Cortex of kidney (tissue), 1 donor: ENCODE measurements around the gene PCBP2.
A peak's percentile ranks its signal among the peaks of the same experiment; 100 is the strongest.
"Not testable (repeated sequence)": the region's sequence is repeated elsewhere in the genome, so short reads cannot be mapped to it uniquely, and the experiment has no call there.

Experiments used
- DNase-seq: peaks from one replicate; lab custom pipeline; 2025; lab: John Stamatoyannopoulos, UW

The PCBP2 gene

DNA sequence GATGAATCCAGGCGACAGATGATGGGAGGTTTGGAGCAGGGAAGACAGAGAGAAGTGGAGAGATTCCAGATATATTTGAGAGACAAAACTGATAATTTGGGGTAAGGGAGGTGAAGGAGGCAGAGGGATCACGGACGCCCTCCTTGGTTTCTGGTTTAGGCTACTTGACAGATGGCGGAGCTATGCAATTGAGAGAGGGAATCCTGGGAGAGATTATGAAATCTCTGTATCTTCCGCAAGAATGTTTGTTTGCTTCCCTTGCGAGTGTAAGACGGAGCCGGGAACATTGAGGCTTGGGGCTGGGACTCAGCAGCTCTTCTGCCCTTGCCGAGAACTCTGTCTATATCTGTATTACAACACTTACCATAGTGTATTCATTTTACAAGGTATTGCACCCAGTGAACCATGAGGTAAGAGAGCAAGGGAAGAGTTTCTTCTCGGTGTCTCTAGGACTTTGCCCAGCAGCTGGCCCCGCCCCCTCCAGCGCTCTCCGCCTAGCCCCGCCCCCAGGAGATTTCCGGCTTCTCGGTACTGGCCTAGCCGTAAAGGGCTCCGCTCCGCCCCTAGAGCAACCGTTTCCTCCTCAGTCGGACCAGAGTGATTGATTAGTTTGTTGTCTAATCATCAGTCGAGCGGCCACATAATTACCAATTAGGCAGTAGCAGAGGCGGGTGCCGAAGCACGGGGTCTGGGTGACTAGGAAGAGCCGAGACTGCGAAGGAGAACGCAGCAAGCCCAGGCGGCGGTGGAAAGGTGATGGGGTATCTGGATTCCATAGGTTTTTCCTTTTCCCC is 10.7 kb upstream of the PCBP2 start, which contains the start of gene PRR13:
PRR13 (plus strand) TSS at position 695 of the 794 bp plus-strand sequence. CDS start 981 bp downstream, outside the sequence.
- DNase-seq, result peak; percentile 60

DNA sequence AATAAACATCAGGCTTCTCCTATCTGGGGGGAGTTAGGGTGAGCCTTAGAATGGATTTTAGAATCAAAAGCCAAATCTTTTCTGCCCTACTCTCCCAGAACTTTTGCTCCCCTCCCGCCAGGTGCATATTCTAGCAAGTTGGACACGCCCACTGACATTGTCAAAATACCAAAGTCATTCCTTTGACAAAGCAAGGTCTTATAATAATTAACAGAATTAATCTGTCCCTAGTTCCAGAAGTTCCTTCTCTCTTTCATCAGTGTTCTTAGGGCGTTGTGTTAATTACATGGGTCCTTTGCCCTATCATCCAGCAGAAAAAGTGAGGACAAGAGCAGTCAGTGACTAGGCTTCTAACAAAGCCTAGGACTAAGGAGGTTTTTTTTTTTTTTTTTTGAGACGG is 7.9 kb upstream of the PCBP2 start:
- no peak for DNase-seq

DNA sequence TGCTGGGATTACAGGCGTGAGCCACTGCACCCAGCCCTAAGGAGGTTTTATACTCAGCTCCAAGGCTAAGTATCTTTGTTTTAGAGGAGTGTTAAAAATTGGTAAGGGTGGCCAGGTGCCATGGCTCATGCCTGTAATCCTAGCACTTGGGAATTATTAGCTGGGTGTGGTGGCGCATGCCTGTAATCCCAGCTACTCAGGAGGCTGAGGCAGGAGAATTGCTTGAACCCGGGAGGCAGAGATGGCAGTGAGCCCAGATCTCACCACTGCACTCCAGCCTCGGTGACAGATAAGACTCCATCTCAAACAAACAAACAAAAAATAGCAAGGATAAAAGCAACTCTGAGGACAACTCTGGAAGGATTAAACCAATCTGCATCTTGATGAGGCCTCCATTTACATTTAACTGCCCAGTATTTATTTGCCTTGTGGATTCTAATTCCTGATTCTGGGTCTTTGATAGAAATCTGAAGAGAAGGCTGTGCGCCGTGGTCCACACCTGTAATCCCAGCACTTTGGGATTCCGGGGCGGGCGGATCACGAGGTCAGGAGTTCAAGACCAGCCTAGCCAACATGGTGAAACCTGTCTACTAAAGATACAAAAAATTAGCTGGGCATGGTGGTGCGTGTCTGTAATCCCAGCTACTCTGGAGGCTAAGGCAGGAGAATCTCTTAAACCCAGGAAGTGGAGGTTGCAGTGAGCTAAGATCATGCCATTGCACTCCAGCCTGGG is 7.1 kb upstream of the PCBP2 start:
- DNase-seq, result not testable (repeated sequence)

DNA sequence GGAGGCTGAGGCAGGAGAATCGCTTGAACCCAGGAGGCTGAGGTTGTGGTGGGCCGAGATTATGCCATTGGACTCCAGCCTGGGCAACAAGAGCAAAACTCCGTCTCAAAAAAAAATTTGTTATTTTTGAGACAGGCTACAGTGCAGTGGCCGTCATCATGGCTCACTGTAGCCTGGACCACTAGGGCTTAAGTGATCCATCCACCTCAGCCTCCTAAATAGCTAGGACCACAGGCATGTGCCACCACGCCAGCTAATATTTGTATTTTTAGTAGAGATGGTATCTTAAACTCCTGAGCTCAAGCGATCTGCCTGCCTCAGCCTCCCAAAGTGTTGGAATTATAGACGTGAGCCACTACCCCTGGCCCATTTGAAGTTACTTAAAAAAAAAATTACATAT is 966 bp upstream of the PCBP2 start:
- DNase-seq, result no peak

DNA sequence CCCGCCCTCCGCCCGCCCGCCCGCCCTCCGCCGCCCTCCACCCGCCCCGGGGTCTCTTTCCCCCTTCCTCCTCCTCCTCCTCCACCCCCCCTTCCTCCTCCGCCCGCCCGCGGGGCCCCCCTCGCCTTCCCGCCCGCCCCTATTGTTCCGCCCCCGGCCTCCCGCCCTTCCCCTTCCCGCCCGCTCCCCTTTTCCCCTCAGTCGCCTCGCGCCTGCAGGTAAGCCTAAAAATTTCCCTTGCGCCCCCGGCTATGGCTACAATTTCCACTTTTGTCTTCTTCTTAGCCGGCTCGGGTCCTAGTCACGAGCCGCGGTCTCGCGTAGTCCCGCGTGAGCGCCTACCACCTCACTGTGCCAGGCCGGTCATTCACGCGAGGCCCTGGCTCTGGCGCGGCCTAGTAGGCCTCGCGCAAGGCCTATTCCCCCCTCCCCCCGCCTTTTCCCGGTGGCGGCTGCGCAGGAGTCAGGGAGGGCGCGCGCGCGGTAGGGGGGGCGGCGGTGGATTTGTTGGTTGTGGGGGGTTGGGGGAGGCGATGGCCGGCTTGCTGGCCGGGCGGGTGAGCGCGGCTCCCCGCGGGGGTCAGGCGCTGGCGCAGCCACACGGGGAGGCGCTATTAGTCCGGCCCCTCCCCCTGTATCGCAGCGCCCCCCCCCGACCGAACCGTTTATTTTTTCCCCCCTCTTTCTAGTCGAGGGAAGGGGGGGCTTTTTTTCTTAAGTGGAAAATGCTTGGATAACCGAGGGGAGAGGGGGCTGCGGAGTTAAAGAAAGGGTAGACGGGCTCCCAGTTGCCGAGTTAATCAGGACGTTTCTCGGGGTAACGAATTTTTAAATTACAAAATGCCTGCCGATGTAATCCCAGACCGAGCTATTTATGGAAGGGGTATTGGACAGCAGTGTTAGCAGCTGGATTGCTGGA is 516 bp downstream of the PCBP2 start:
- DNase-seq, result no peak

DNA sequence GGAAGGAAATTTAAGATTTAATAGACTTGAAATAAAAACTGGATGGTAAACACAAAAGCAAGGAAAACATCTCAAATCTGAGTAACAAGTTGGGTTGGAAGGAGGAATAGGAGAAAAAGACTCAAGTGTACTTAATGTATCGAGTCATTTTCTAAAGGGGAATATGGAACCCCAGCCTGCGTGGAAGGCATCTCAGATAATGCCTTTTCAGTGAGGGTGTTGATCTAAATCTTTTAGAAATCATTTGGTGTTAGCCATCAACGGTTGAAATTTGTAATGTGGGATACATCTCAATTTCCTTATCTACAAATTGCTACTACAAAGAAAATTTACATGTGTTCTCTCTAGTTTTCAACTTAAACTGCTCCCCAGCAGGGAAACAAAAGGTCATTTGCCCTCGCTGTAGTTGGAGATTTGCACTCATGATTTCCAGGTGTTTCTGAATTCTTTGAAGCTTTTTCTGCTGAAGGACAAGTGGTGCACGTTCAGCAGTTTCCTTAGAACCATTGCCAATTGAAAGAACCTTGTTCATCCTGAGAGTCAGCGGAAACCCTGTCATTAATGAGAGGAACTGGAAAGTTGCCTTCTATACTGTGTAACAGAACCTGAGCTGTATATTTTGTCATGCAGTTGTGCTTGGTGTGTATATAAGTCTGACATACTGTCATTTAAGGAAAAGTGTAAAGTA is 2.2 kb downstream of the PCBP2 start:
- no peak for DNase-seq

DNA sequence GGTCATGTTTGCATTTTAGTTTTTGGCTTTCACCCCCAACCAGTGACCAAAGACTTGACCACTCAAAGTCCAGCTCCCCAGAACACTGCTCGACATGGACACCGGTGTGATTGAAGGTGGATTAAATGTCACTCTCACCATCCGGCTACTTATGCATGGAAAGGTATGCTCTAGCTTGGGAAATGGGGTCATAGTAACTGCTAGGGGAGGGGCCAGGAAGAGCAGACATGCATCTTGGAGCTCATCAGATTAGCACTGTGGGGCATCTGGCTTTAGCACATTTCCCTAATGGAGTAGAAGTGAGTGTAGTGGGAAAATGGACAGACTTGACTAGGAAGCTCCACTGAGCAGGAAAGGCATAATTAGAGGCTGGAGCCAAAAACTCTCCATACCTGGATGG is 2.8 kb downstream of the PCBP2 start:
- DNase-seq, result no peak

DNA sequence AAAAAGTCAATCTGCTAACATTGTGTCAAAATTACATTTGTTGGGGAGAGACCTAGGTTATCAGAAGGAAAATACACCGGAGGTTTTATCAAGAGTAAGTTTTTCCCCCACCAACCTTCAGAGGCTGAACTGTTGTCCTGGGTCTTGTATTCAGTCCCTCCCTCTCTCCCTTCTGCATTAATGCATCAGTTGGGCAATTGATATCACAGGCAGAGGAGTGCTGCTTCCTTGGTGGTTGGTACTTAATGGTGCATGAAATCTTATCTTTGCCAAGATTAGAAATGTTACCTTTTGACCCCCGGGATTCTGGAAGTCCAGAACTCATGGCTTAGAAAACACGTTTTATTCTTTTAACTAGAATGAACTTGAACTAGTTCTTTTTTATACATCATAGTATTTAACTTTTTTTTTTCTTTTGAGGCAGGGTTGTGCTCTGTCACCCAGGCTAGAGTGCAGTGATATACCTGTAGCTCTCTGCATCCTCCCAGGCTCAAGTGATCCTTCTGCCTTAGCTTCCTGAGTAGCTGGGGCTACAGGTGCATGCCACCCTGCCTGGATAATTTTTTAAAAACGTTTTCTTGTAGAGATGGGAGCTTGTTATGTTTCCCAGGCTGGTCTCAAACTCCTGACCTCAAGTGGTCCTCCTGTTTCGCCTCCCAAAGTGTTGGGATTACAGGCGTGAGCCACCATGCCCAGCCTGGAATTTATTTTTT is 4.9 kb downstream of the PCBP2 start:
- no peak for DNase-seq

DNA sequence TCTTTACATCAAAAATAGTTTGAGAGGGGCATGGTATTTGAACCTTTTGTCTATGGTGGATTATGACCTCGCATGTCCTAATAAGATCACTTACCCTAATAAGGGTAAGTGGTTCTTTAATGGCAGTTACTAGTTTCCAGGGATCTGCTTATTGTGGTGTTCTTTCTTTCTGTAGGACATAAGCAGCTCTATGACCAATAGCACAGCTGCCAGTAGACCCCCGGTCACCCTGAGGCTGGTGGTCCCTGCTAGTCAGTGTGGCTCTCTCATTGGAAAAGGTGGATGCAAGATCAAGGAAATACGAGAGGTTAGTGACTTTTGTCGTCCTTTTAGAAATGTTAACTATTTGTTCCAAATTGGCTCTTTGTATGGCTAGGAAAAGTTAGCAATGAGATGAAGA is 7.2 kb downstream of the PCBP2 start:
- DNase-seq, result no peak

DNA sequence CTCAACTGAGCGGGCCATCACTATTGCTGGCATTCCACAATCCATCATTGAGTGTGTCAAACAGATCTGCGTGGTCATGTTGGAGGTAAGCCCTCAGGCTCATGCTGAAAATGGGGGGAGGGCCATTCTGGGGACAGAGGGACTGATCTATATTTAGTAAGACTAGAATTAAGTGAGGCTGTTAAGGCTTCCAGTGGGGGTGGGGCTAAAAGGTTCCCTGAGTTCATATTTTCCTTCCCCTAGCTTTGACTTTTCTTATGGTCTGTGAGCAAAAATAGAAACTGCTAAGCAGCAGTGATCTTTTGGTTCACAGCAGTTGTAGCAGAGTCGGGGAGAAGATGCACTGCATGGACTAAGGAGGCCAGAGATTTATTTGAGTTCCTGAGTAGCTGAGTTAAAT is 9.2 kb downstream of the PCBP2 start:
- no peak for DNase-seq

DNA sequence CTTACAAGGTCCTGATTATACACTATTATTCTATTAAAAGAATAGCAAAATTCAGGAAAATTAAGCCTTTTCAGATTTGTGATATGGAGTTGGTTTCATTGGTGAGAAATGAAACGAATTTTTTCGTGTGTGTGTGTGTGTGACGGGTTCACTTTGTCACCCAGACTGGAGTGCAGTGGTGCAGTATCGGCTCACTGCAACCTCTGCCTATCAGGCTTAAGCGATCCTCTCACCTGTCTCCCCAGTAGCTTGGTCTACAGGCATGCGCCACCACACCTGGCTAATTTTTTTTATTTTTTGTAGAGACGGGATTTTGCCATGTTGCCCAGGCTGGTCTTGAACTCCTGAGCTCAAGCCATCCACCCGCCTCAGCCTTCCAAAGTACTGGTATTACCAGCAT is 9.7 kb downstream of the PCBP2 start:
- DNase-seq, result no peak

DNA sequence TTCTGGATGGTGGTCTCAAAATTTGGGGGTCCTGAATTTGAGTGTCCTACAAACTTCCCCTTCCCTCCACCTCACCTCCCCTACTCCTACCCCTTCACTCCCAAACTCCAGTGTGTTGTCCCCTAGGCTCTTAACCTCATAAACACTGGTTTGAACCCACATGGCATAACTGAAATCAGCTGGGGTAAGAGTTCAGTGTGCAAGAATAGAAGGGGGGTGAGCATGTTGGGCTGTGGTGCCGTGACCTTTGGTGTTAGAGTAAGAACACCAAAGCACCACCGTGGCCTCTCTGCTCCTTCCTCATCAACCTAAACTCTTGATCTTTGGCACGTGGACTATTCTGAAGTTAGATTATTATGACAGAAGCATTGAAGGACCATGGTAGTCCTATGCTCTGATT is 11.0 kb downstream of the PCBP2 start:
- no peak for DNase-seq

DNA sequence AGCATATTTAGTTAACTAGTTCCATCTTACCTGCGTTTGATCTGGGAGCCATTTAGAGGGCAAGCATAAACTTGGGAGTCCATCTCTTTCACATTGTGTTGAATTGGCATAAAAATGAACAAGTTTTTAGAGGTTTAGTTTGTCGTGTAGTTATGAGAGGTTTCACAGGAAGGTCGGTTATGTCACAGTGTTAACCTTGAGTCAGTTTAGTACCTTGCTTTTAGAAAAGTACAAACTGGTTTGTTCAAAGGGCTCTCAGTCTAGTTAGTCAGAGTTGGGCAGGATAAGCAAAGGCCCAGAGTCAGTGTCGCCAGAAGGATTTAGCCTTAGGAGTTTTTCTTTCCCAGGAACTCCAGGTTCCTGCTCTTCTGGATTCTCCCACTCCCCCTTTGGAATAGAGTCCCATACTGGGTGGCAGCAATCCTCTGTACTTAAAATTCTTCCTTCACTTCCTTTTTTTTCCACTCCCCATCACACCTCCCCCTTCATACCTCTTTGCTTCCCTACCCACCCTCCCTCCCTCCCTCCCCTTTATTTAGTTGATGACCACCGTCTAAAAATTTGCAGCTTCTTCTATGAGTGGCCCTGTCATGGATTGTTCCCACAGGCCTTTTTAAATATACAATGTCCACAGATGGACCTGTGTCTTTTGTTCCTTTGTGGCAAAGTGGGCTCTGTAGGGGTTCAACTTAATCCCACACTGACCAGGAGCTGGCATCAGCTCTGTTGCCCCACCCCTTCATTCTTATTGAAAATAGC is 12.1 kb downstream of the PCBP2 start:
- DNase-seq, result no peak

DNA sequence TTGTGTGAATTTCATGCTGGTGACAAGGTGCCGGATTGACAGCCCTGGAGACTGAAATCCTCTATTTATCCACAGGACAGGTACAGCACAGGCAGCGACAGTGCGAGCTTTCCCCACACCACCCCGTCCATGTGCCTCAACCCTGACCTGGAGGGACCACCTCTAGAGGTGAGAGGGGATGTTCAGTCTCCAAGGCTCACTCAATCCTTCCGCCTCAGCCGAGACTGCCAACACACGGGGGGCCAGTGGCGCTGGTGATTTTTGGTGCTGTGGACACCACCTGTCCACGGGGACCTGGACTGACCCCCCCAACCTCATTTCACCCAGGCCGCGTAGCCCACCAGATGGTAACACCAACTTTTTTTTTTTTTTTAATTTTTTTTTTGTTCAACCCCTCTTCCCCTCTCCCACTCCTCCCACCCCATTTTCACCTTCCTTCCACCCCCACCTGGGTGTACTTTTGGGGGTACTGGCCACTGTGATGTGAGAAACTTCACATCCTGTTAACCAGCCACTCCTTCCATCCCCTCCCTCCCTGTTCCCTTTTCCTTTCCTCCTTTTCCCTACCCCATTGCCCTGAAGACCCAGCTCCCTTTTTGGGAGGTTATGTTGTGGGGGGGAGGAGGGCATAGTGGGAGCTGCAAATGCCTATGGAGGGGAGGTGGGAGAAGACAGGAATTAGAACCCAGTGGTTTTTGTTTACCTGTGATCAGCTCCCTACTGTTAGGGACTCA is 12.9 kb downstream of the PCBP2 start:
- no peak for DNase-seq

DNA sequence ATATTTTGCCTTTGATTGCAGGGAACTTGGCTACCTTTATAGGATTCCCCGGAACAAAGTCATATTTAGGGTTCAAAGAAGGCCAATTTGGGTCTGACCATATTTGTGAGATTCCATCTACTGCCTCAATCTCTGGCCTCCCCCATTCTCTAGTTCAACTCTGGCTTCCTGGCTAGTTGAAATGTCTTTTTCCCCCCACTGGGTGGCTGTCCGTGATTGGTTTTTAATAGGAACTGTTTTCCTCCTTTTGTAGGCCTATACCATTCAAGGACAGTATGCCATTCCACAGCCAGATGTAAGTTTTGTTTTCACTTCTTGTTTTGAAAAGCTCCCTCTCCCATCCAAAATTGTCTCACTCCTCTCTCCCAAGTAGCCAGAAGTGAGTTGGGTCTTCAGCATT is 13.8 kb downstream of the PCBP2 start:
- no peak for DNase-seq

DNA sequence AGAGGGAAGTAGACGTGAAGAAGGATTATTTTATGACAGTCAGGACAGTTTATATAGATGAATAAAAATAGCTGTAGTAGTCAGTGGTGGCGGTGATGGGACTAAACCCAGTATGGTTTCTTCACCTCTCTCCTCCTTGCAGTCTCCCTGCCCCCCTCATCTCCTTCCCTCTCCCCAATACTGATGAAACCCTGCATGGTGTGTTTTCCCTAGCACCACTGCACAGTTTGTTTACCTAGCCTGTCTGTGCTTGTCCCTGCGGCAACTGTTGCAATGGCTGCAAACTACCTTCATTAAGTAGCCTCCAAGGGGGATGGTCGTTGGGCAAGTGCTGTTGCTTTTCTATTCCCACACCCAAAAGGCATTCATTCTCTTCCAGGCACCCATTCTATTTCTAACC is 14.7 kb downstream of the PCBP2 start:
- no peak for DNase-seq

DNA sequence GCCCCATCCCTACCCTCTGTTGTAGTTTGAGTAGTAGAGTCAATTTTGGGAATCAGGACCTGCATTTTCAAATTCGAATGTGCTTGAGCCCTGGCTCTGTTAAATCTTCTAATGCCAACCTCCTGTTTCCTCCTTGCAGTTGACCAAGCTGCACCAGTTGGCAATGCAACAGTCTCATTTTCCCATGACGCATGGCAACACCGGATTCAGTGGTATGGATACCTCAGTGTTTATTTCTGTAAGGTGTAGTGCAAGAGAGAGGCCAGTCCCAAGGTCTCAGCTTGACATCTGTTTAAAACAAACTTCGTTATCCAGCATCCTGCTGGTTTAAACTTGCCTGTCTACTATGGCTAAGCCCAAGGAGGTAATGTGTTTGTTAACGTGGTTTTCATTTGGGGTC is 15.2 kb downstream of the PCBP2 start:
- DNase-seq, result no peak

DNA sequence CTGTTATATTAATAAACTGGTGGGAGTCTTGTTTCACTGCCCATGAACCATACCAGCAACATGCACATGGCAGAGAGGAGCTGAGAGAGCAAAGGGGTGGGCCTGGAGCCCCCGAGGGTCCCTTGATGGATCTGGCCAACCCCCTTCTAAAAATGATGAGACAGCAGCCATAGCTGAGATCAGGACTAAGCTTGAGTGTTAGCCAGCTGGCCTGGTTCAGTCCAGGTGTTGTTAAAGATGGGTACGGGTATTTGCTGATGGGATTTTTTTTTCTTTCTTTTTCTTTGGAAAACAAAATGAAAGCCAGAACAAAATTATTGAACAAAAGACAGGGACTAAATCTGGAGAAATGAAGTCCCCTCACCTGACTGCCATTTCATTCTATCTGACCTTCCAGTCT is 16.0 kb downstream of the PCBP2 start:
- no peak for DNase-seq

DNA sequence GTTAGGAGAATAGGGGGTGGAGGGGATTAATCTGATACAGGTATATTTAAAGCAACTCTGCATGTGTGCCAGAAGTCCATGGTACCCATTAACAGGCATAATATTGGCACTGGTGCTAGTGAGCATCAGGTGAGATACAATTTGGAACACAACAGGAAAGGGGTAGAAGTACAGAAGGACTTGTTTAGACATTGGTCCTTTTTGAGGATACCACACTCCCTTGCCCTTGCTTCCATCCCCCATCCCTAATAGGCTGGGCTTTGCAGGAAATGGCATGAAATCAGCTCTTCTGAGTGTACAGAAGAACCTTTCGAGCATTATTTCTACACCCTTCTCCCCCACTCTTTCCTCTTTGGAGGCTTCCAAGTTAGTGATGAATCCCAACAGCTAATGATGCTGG is 16.4 kb downstream of the PCBP2 start:
- DNase-seq, result no peak
